Small intestine (tissue), 7 donors: Measurements from ENCODE around the gene PRELID3B. TPM values are rescaled to one million over a fixed set of nuclear protein-coding genes. Genes with fewer than 3 reads are reported as not detected.

Source experiments
- DNase-seq, 2 donors: peaks; one replicate each; pipeline versions ENCODE4 v3.0.0 to v3.0.0-alpha.2; 2013
- FAIRE-seq: peaks from 2 replicates; lab custom pipeline; 2012; peaks lifted over from hg19 to GRCh38; lab: Jason Lieb, UNC
- H3K27ac ChIP-seq, 3 donors: one replicate each; pipeline ENCODE4 v1.5.1; 2013; ENCODE audit warnings: low read length in 2 of 3, mild to moderate bottlenecking in 2 of 3, control low read depth in 1 of 3, inconsistent platforms in 1 of 3, low read depth in 1 of 3, moderate library complexity in 1 of 3
- H3K27me3 ChIP-seq, 3 donors: one replicate each; pipeline ENCODE4 v1.6.1; 2013; ENCODE audit warnings: low read length in 3 of 3, inconsistent platforms in 1 of 3; ENCODE audit not compliant: control insufficient read depth in 3 of 3, insufficient read depth in 3 of 3
- H3K36me3 ChIP-seq, 3 donors: one replicate each; pipeline ENCODE4 v1.6.1; 2013; ENCODE audit warnings: low read length in 3 of 3, inconsistent platforms in 1 of 3, low read depth in 1 of 3, mild to moderate bottlenecking in 1 of 3, moderate library complexity in 1 of 3; ENCODE audit not compliant: control insufficient read depth in 3 of 3, insufficient read depth in 2 of 3
- H3K4me1 ChIP-seq, 3 donors: one replicate each; pipeline ENCODE4 v1.6.1; 2013; ENCODE audit warnings: low read length in 2 of 3, inconsistent platforms in 1 of 3, low read depth in 1 of 3, mild to moderate bottlenecking in 1 of 3, moderate library complexity in 1 of 3; ENCODE audit not compliant: control insufficient read depth in 3 of 3, insufficient read depth in 2 of 3
- H3K4me3 ChIP-seq, 3 donors: one replicate each; pipeline ENCODE4 v1.5.1; 2013; ENCODE audit warnings: low read length in 3 of 3, control low read depth in 1 of 3, inconsistent platforms in 1 of 3, low read depth in 1 of 3, mild to moderate bottlenecking in 1 of 3, moderate library complexity in 1 of 3
- H3K9me3 ChIP-seq, 2 donors: one replicate each; pipeline ENCODE4 v1.6.1; 2013; ENCODE audit warnings: low read depth in 1 of 2, low read length in 1 of 2; ENCODE audit not compliant: control insufficient read depth in 2 of 2, insufficient read depth in 1 of 2
- WGBS, 3 donors: extraction: QIAGEN DNeasy Blood & Tissue Kit; methylation state at CpG; one replicate each; pipeline ENCODE4 v1.1.7; 2013; 5-methylcytosine and 5-hydroxymethylcytosine counted together
- polyA plus RNA-seq, 4 donors: library from polyadenylated mRNA; stranded (reverse) in 3 of 4; unstranded in 1 of 4; fragments of 200-250 nt in 3 of 4; fragments of 120-200 nt in 1 of 4; gene quantifications; one replicate each; pipeline versions ENCODE4 v1.2.1 to v1.2.3, GENCODE V29; 2013
- donor health status: healthy with polysubstance abuse.
- donor health status: control.
- donor health status: control.
- donor health status: Bipolar disorder and iron deficiency.
- donor health status: healthy.

The PRELID3B gene
- polyA plus RNA-seq, 4 donors, result 66.0 to 120 (median 94.3) TPM

GRCh38 chr20:58988565-58988882 is 54.1 kb downstream of the PRELID3B start:
- H3K27ac ChIP-seq, result no peak overlapping the region
- FAIRE-seq, result no peak
- no peaks in the 10 kb centered on the region for H3K9me3 ChIP-seq
- H3K36me3 ChIP-seq, result peaks cover 23 to 52% (median 28%) of the 10 kb centered on the region in 3 donors
- DNase-seq, result no peak
- H3K27me3 ChIP-seq, result no peaks in the 10 kb centered on the region
- peaks cover 0 to 3% (median 0%) of the 10 kb centered on the region in 3 donors for H3K4me1 ChIP-seq
- 92 to 97% (median 94%) methylated on average over 6 of the region's 6 CpGs for WGBS, 3 donors
- no peak overlapping the region for H3K4me3 ChIP-seq

DNA sequence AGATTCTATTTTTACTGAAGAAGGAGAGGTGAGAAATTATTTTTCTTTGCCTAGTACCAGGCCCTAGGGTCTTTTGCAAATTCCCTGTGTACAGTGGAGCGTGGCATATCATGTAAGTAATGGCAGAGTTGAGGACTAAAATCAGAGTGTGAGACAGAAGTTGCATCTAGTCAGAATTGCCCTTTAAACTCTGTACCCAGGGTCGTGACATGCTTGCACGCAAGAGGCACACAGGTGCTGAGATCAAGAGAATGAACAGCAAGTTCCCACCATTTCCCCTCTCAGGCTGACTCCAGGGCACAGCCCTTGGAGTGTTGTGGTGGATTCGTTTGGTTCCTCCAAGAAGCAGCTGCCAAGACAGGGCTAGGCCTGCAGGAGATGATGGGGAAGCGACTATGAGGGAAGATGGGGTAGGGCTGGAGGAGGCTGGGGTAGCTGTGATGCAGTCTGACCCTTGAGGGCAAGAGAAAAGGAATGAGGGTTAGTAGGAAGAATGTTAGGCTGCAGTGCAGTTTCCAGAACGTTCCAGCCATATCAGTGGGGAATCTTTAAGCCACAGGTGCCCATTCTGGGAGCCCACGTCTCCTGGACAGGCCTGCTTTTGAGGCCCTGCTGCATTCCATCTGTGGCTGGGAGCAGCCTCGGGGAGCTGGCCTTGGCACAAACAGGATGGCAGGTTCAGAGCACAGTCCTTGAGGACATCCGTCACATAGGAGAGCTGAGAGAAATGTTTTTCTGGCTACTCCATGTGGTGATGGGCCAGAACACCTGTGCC is 54.6 kb downstream of the PRELID3B start:
- H3K27me3 ChIP-seq, result no peaks in the 10 kb centered on the region
- H3K4me1 ChIP-seq, result peaks cover 0 to 3% (median 0%) of the 10 kb centered on the region in 3 donors
- no peak overlapping the region for H3K4me3 ChIP-seq
- no peaks in the 10 kb centered on the region for H3K9me3 ChIP-seq
- H3K27ac ChIP-seq, result no peak overlapping the region
- FAIRE-seq, result no peak
- no peak for DNase-seq
- WGBS, 3 donors, result 87 to 89% (median 87%) methylated on average over 9 of the region's 9 CpGs
- H3K36me3 ChIP-seq, result peaks cover 20 to 47% (median 24%) of the 10 kb centered on the region in 3 donors

DNA sequence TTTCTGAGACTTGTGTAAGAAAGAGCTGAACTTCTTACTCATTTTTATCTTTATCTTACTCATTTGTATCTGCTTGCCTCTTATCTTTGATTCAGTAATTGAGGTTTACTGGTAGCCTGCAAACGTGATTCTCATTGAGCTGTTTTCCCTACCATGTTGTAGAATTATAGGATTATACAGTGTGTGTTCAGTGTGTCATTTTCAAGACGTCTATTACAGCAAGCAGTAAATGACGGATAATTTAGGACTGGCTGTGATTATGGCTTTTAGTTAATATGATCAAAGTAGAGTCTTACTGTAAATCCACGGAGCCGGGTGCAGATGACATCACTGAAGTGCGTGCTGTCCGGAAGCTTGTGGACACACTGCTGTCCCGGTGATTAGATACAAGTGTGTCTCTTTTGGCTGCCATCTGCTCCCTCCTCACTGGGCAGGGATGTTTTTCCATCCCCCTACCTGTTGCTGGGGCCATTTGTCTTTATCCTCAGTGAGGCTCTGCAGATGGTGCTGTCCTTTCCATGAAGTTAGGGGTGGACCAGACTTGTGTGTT is 55.5 kb downstream of the PRELID3B start:
- no peak overlapping the region for H3K4me3 ChIP-seq
- H3K27ac ChIP-seq, result no peak overlapping the region
- H3K9me3 ChIP-seq, result no peaks in the 10 kb centered on the region
- peaks cover 17 to 41% (median 24%) of the 10 kb centered on the region in 3 donors for H3K36me3 ChIP-seq
- DNase-seq (no peak), FAIRE-seq (no peak)
- no peaks in the 10 kb centered on the region for H3K27me3 ChIP-seq
- peaks cover 0 to 10% (median 6%) of the 10 kb centered on the region in 3 donors for H3K4me1 ChIP-seq
- 73 to 82% (median 79%) methylated on average over 8 of the region's 8 CpGs for WGBS, 3 donors

- no peak for DNase-seq
- peaks cover 17 to 39% (median 24%) of the 10 kb centered on the region in 3 donors for H3K36me3 ChIP-seq
These were observed 56.2 kb downstream of the PRELID3B start for GRCh38 chr20:58986286-58986967.

DNA sequence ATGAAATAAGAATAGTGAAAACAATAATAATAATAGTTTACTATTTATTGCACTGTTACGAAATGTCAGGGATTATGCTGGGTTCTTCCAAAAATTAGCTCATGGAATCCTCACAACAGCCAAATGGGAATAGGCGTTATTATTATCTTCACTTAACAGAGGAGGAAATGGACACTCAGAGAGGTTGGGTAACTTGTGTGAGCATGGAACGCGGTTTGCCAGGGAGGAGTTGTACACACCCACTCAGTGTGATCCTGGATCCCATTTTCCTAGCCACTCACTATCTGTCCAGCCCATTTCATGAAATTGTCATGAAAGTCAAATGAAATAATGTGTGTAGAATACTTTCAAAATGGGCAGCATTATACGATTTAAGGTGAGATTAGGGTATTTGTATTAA is 56.9 kb downstream of the PRELID3B start:
- DNase-seq (no peak), FAIRE-seq (no peak)
- no peaks in the 10 kb centered on the region for H3K9me3 ChIP-seq
- H3K4me3 ChIP-seq, result no peak overlapping the region
- H3K4me1 ChIP-seq, result peaks cover 0 to 10% (median 6%) of the 10 kb centered on the region in 3 donors
- no peaks in the 10 kb centered on the region for H3K27me3 ChIP-seq
- 66 to 84% (median 82%) methylated on average over 5 of the region's 5 CpGs for WGBS, 3 donors
- no peak overlapping the region for H3K27ac ChIP-seq
- H3K36me3 ChIP-seq, result peaks cover 11 to 32% (median 24%) of the 10 kb centered on the region in 3 donors

More at GRCh38 chr20:58986286-58986967, 56.2 kb downstream of the PRELID3B start:
- Histone ChIP-seq H3K9me3 (no peaks in the 10 kb centered on the region), H3K27ac (no peak overlapping the region), H3K4me3 (no peak overlapping the region), H3K27me3 (no peaks in the 10 kb centered on the region), H3K4me1 (peaks cover 0 to 10% (median 6%) of the 10 kb centered on the region in 3 donors)
- WGBS, 3 donors, result 76 to 84% (median 82%) methylated on average over 9 of the region's 9 CpGs
- no peak for FAIRE-seq

DNA sequence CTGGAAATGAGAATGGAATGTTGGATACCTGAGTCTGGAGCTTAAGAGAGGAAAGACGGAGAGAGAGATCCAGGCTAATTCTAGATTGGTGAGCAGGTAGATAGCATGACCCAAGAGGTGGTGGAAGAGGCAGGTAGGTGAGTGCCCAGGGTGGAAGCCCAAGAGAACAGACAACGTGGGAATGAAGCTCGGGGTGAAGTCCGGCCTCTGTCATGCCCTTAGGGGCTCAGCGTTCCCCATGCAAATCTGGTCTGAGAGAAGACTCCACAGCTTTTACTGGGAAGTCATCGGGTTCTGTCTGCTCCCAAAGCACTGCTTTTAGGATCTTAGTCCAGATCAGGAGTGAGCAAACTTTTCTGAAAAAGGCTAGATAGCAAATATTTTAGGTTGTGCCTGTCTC is 57.9 kb downstream of the PRELID3B start:
- no peak for FAIRE-seq

More for the DNA sequence above, 57.9 kb downstream of the PRELID3B start:
- 82 to 84% (median 83%) methylated on average over 6 of the region's 6 CpGs for WGBS, 3 donors
- Histone ChIP-seq H3K4me1 (peaks cover 0 to 10% (median 6%) of the 10 kb centered on the region in 3 donors), H3K36me3 (peaks cover 7 to 28% (median 24%) of the 10 kb centered on the region in 3 donors), H3K4me3 (no peak overlapping the region), H3K27ac (no peak overlapping the region), H3K27me3 (no peaks in the 10 kb centered on the region), H3K9me3 (no peaks in the 10 kb centered on the region)
- DNase-seq, result no peak

Other genes with a start within 250 kb of the PRELID3B start
- gene GNAS-AS1, start 191.9 kb downstream of the PRELID3B start, polyA plus RNA-seq, result under 1 TPM in 2 of 4 donors, not detected in 2; 0.37 to 0.38 TPM
- gene GNAS, start 190.1 kb downstream of the PRELID3B start, polyA plus RNA-seq, result 100 to 1,000 TPM; 493 to 875 (median 655) TPM
- gene NELFCD, start 61.5 kb downstream of the PRELID3B start, polyA plus RNA-seq, result 10 to 100 TPM; 29.5 to 74.2 (median 44.8) TPM
- 100 to 1,000 TPM in 3 of 4 donors, 10 to 100 TPM in 1; 82.7 to 277 (median 183) TPM for gene CTSZ, start 35.5 kb downstream of the PRELID3B start, polyA plus RNA-seq
- under 1 TPM in 2 of 4 donors, not detected in 2; 0.01 to 0.30 TPM for gene TUBB1, start 23.4 kb downstream of the PRELID3B start, polyA plus RNA-seq
- gene ATP5F1E, start 10.5 kb downstream of the PRELID3B start, polyA plus RNA-seq, result 10 to 100 TPM; 49.6 to 87.5 (median 69.8) TPM
- gene ZNF831, start 121.0 kb upstream of the PRELID3B start, polyA plus RNA-seq, result under 1 TPM; under 0.01 to 0.40 (median 0.27) TPM